Lung (tissue), 12 donors: ENCODE measurements around the gene MFAP4. TPM values are rescaled to one million over a fixed set of nuclear protein-coding genes. Genes with fewer than 3 reads are reported as not detected.

Experiments
- ATAC-seq: fragments of 200-7000 bp; cut with Tn5 transposase; one replicate; pipeline ENCODE4 v1.9.1; 2020; ENCODE audit warnings: moderate number of reproducible peaks; ENCODE audit not compliant: insufficient read depth, low FRiP score
- DNase-seq, 3 donors: peaks; one replicate each; pipeline ENCODE4 v3.0.0-alpha.2; 2013 to 2017
- H3K27ac ChIP-seq, 2 donors: one replicate each; pipeline ENCODE4 v1.5.1; 2013; ENCODE audit warnings: mild to moderate bottlenecking in 2 of 2, moderate library complexity in 2 of 2, control low read depth in 1 of 2, inconsistent platforms in 1 of 2, low read depth in 1 of 2, low read length in 1 of 2
- H3K27me3 ChIP-seq, 3 donors: one replicate each; pipeline ENCODE4 v1.5.1; 2013; ENCODE audit warnings: low read length in 2 of 3; ENCODE audit not compliant: control insufficient read depth in 3 of 3, insufficient read depth in 3 of 3
- H3K36me3 ChIP-seq, 4 donors: one replicate each; pipeline ENCODE4 v1.5.1; 2013; ENCODE audit warnings: low read length in 4 of 4, mild to moderate bottlenecking in 1 of 4, moderate library complexity in 1 of 4; ENCODE audit not compliant: control insufficient read depth in 4 of 4, insufficient read depth in 4 of 4
- H3K4me1 ChIP-seq, 5 donors: one replicate each; pipeline ENCODE4 v1.5.1; 2013; ENCODE audit warnings: low read length in 5 of 5, mild to moderate bottlenecking in 2 of 5, moderate library complexity in 1 of 5; ENCODE audit not compliant: control insufficient read depth in 5 of 5, insufficient read depth in 5 of 5
- H3K4me3 ChIP-seq: one replicate; pipeline ENCODE4 v1.5.1; 2013; ENCODE audit warnings: mild to moderate bottlenecking, control low read depth, moderate library complexity
- H3K9ac ChIP-seq, 2 donors: one replicate each; pipeline ENCODE4 v1.5.1; 2013; ENCODE audit warnings: low read length in 2 of 2, control low read depth in 1 of 2; ENCODE audit not compliant: insufficient read depth in 1 of 2
- H3K9me3 ChIP-seq, 4 donors: one replicate each; pipeline ENCODE4 v1.5.1; 2013; ENCODE audit warnings: low read length in 3 of 4, mild to moderate bottlenecking in 1 of 4, moderate library complexity in 1 of 4; ENCODE audit not compliant: control insufficient read depth in 4 of 4, insufficient read depth in 3 of 4
- CTCF ChIP-seq: IDR thresholded peaks from 2 replicates; pipeline ENCODE4 v1.5.1; 2012; ENCODE audit warnings: mild to moderate bottlenecking; ENCODE audit errors: control extremely low read depth, extremely low read depth
- WGBS, 2 donors: extraction: QIAGEN DNeasy Blood & Tissue Kit; methylation state at CpG; one replicate each; pipeline ENCODE4 v1.1.7; 2013; 5-methylcytosine and 5-hydroxymethylcytosine counted together
- polyA plus RNA-seq, 2 donors: library from polyadenylated mRNA; stranded (reverse); fragments of 200-250 nt; gene quantifications; one replicate each; pipeline ENCODE4 v1.2.1, GENCODE V29; 2013
- total RNA-seq, 2 donors: library from RNA; depleted of rRNA in 1 of 2; stranded (reverse); fragments of >200 nt in 1 of 2; gene quantifications; one replicate each; pipeline ENCODE4 v1.2.1, GENCODE V29; 2014 to 2021
- donor health status: control.
- donor health status: control.
- donor health status: Bipolar disorder and iron deficiency.
- donor health status: healthy.
- donor health status: DM: yes; HTN: yes; CAD: no.

The MFAP4 gene
- total and polyA plus RNA-seq, 4 donors, result 45.7 to 156 (median 92.2) TPM

DNA sequence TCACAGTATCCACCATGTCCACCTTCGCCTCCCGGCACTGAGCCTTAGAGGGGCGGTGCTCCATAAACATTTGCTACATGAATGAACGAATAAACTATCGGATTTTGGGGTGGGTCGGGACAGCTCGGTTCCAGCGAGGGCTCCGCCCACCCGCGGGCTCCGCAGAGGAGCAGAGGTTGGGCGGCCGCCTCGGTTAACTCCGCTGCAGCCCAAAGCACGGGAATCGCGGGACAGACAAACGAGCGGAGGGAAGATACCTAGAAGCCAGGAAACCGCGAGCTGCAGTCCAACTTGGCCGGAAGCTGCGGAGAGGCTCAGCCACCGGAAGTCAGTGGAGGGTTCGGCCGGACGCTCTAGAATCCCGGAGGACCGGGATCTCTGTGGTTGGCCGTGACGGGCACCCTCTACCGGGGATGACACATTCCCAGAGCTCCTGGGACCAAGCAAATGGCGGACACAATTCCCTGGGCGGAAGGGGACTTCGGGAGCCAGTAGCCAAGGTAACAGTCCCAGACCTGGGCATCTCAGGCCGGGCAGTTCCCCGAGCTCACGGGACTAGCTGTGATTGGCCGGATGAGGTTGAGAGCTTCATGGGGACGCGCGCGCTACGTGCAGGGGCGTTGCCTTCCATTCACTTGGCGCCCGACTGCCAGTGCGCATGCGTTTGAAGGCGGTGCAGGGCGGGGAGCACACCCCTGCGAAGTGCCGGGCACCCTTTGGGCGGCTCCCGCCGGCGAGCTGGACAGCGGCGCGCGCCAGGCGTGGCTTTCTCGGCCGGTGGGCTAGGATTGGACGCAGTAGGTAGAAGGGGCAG is 9.2 kb downstream of the MFAP4 start:
- TF ChIP-seq CTCF, result no peak
- ATAC-seq (peak; percentile 96), DNase-seq (peak; percentile 100)
- peaks cover 3 to 32% (median 29%) of the 10 kb centered on the region in 4 donors for H3K36me3 ChIP-seq
- peaks cover 0 to 2% (median 0%) of the 10 kb centered on the region in 4 donors for H3K9me3 ChIP-seq
- no peaks in the 10 kb centered on the region for H3K27me3 ChIP-seq
- peaks cover 3 to 37% (median 6%) of the 10 kb centered on the region in 5 donors for H3K4me1 ChIP-seq
- H3K9ac ChIP-seq, result peak overlapping the region; percentile 76 to 96
- H3K4me3 ChIP-seq, result peak overlapping the region; percentile 91
- WGBS, 2 donors, result 0% methylated on average over 67 of the region's 67 CpGs
- H3K27ac ChIP-seq, result peak overlapping the region; percentile 90 to 99

GRCh38 chr17:19376811-19377210 is 10.2 kb downstream of the MFAP4 start:
- 58 to 75% methylated on average over 2 of the region's 2 CpGs for WGBS, 2 donors
- Histone ChIP-seq H3K4me3 (no peak overlapping the region), H3K9ac (peak overlapping the region in 1 of 2 donors; percentile 96), H3K27ac (no peak overlapping the region), H3K9me3 (peaks cover 0 to 2% (median 0%) of the 10 kb centered on the region in 4 donors), H3K36me3 (peaks cover 3 to 26% (median 22%) of the 10 kb centered on the region in 4 donors), H3K27me3 (no peaks in the 10 kb centered on the region), H3K4me1 (peaks cover 0 to 37% (median 4%) of the 10 kb centered on the region in 5 donors)
- ATAC-seq (no peak), DNase-seq (no peak)
- TF ChIP-seq CTCF, result no peak

DNA sequence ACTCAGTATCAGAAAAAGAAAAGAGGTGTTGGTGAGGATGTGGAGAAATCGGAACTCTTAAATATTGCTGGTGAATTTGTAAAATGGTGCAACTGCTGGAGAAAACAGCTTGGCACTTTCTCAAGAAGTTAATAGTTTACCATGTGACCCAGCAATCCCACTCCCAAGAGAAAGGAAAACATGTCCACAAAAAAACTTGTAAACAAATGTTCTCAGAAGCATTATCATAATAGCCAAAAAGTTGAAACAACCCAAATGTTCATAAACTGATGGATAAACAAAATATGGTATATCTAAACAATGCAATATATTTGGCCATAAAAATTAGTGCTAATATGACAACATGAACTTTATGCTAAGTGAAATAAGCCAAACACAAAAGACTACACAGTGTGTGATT is 11.3 kb downstream of the MFAP4 start:
- Histone ChIP-seq H3K9me3 (no peaks in the 10 kb centered on the region), H3K4me1 (peaks cover 0 to 37% (median 10%) of the 10 kb centered on the region in 5 donors), H3K36me3 (peaks cover 0 to 21% (median 13%) of the 10 kb centered on the region in 4 donors), H3K27ac (no peak overlapping the region), H3K27me3 (no peaks in the 10 kb centered on the region), H3K4me3 (no peak overlapping the region), H3K9ac (peak overlapping the region in 1 of 2 donors; percentile 24)
- no peak for TF ChIP-seq CTCF
- ATAC-seq, result no peak
- peak; percentile 50 to 97 (median 94) for DNase-seq
- WGBS, 2 donors, result 88 to 89% methylated on average over 1 of the region's 1 CpG
